Stimulated activated naive CD8-positive, alpha-beta T cell treated with anti-CD3 and anti-CD28 coated beads, Interleukin-15, amount 100 ng/mL, for 72 hours (primary cell): Measurements from ENCODE around the gene SCAMP3.
"Not testable (repeated sequence)": the region's sequence is repeated elsewhere in the genome, so short reads cannot be mapped to it uniquely, and the experiment has no call there.

Experiments used
- ATAC-seq: fragments of 150-1000 bp; cut with Tn5 transposase; 2 replicates; pipeline ENCODE4 v1.10.0; 2021; ENCODE audit warnings: mild to moderate bottlenecking, moderate library complexity
- DNase-seq, 2 donors: peaks; one replicate each; pipeline ENCODE4 v3.0.0; 2021 to 2022
- H3K27ac Mint-ChIP-seq, 2 donors: one replicate each; pipeline ENCODE4 v1.8.0; 2022; ENCODE audit warnings: mild to moderate bottlenecking in 2 of 2, mixed read lengths in 2 of 2, moderate library complexity in 2 of 2
- H3K27me3 Mint-ChIP-seq: one replicate; pipeline ENCODE4 v1.8.0; 2022; ENCODE audit warnings: mixed read lengths
- H3K4me1 Mint-ChIP-seq: one replicate; pipeline ENCODE4 v1.8.0; 2022; ENCODE audit warnings: mild to moderate bottlenecking, mixed read lengths
- H3K4me3 Mint-ChIP-seq, 2 donors: one replicate each; pipeline ENCODE4 v1.8.0; 2022; ENCODE audit warnings: mild to moderate bottlenecking in 2 of 2, mixed read lengths in 2 of 2, moderate library complexity in 1 of 2
- H3K9me3 Mint-ChIP-seq, 2 donors: one replicate each; pipeline ENCODE4 v1.8.0; 2022; ENCODE audit warnings: mixed read lengths in 2 of 2

The SCAMP3 gene

DNA sequence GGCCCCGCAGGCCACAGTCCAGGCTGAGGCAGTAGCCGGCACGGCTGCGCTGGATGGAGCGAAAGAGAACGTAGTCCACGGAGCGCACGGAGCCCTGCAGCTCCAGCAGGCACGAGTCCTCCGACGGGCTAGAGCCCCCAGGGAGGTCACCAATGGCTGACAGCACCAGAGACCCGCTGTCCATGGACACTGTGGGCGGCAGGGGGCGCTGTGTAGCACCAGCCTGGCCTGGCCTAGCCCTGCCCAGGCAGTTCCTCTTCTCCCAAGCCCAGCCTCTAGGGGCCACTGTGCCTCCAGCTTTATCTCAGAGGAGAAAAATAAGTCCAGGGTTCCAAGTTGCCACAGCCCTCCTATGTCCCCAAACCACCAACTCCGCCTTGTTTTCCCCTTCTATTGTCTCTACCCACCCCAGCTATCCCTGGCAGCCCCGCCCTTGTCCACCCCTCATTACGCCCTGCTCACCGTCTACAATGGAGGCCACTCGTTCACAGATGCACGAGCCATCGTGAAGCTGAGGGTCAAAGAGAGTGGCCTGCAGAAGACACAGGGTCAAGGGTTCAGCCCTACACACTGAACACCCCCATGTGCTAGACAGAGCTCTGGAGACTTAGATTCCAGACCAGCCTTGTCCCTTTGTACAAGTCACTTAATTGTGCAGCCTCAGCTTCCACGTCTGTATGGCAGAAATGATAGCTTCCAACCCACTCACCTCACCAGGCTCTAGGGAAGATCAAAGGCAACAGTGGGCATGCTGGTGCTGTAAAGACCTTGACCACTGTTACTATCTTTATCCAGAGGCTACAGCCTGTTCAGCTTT is 11.3 kb downstream of the SCAMP3 start:
- H3K9me3 Mint-ChIP-seq, result no peaks in the 10 kb centered on the region
- H3K27me3 Mint-ChIP-seq, result no peaks in the 10 kb centered on the region
- DNase-seq (peak; percentile 96 to 98), ATAC-seq (peak; percentile 96)
- peaks cover 47% of the 10 kb centered on the region for H3K4me1 Mint-ChIP-seq
- peak overlapping the region; percentile 70 to 79 for H3K4me3 Mint-ChIP-seq
- H3K27ac Mint-ChIP-seq, result peak overlapping the region; percentile 50 to 51

DNA sequence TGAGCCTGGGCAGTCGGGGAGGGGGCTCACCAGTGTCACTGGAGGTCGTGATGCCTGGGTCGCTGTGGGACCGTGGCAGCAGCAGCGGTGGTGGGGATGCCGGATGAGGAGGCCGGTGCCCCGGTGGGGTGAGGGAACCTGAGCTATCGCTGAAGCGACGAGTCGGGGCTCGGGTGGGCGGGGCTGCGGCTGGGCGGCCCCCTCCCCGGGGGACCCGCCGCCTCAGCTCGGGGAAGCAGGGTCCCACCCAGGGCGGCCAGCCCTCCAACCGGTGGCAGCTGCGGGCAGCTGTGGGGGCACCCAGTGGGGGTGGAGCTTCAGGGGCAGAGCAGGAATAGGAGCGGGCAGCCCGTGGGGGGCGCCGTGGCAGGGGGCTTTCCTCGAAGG is 11.9 kb downstream of the SCAMP3 start:
- Mint-ChIP-seq H3K4me3 (peak overlapping the region; percentile 70 to 86), H3K4me1 (peaks cover 47% of the 10 kb centered on the region)

DNA sequence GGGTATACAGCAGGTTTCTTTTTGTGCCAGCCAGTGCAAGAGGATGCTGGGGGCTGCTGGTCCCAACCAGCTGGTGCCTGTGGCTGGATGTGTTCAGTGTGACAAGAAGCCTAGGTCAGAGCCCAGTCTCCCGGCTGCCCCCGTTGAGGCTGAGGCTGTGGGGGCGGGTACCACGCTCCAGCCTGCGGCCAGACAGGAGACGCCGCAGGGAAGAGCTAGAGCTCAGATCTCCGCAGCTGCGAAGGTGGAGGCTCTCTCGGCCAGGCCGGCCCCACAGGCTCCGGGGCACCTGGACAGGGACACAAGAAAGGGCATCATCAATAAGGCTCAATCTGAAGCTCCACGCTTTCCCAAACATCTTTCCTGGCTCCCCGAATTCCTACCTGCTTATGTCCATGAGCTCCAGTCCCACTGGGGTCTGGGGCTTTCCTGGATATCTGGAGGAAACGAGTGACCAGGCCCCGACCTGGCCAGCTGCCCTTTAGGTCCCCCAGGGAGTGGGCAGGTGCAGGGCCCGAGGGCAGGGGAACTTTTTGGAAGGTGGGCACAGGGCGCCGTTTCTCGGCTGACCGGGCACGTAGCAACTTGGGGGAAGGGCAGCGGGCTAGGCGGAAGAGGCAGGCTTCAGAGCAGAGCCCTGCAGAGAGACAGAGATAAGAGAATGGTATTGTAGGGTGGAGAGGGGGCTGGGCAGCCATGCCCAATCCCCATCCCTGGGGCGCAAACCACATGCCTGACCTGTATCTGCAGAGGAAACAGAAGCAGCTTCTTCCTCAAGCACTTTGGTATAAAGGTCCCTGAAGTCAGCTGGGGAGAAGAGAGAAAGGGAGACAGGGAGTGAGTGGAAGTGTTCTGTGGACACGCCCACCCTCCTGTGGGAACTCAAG is 14.2 kb downstream of the SCAMP3 start:
- H3K9me3 Mint-ChIP-seq, result no peaks in the 10 kb centered on the region
- peaks cover 44% of the 10 kb centered on the region for H3K4me1 Mint-ChIP-seq
- no peak overlapping the region for H3K27ac Mint-ChIP-seq
- H3K4me3 Mint-ChIP-seq, result no peak overlapping the region
- DNase-seq (no peak), ATAC-seq (no peak)
- H3K27me3 Mint-ChIP-seq, result no peaks in the 10 kb centered on the region

More for the DNA sequence above, 11.9 kb downstream of the SCAMP3 start:
- ATAC-seq (peak; percentile 47), DNase-seq (no peak)
- Mint-ChIP-seq H3K27me3 (no peaks in the 10 kb centered on the region), H3K9me3 (no peaks in the 10 kb centered on the region), H3K27ac (peak overlapping the region; percentile 57 to 93)

DNA sequence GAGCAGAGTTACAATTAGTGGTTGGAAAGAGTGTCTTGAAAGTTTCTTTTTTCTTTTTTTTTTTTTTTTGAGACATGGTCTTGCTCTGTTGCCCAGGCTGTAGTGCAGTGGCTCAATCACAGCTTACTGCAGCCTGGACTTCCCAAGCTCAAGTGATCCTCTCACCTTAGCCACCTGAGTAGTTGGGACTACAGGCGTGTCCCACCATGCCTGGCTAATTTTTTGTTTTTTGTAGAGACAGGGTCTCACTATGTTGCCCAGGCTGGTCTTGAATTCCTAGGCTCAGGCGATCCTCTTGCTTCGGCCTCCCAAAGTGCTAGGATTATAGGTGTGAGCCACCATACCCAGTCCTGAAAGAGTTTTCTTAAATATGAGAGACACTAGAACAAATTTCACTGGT is 15.4 kb downstream of the SCAMP3 start:
- not testable (repeated sequence) for H3K9me3 Mint-ChIP-seq, H3K27me3 Mint-ChIP-seq, DNase-seq, H3K4me3 Mint-ChIP-seq, ATAC-seq, H3K27ac Mint-ChIP-seq
- peaks cover 55% of the 10 kb centered on the region for H3K4me1 Mint-ChIP-seq

DNA sequence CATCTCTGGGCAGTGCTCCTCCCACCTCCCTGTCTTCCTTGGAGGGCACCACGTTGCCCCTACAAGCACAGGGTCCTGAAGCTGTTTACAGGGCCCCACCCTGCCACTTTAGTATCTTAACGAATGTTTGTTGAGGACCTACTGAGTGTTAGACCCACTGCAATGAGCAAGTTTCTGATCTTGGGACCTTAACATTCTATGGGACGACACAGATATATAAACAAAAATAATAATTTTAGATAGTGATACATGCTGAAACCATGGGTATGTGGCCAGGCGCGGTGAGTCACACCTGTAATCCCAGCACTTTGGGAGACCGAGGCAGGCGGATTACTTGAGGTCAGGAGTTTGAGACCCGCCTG is 17.0 kb downstream of the SCAMP3 start:
- Mint-ChIP-seq H3K27me3 (no peaks in the 10 kb centered on the region), H3K27ac (peak overlapping the region; percentile 29 to 86), H3K4me1 (peaks cover 59% of the 10 kb centered on the region), H3K9me3 (no peaks in the 10 kb centered on the region), H3K4me3 (peak overlapping the region; percentile 70 to 77)
- DNase-seq (no peak), ATAC-seq (no peak)

DNA sequence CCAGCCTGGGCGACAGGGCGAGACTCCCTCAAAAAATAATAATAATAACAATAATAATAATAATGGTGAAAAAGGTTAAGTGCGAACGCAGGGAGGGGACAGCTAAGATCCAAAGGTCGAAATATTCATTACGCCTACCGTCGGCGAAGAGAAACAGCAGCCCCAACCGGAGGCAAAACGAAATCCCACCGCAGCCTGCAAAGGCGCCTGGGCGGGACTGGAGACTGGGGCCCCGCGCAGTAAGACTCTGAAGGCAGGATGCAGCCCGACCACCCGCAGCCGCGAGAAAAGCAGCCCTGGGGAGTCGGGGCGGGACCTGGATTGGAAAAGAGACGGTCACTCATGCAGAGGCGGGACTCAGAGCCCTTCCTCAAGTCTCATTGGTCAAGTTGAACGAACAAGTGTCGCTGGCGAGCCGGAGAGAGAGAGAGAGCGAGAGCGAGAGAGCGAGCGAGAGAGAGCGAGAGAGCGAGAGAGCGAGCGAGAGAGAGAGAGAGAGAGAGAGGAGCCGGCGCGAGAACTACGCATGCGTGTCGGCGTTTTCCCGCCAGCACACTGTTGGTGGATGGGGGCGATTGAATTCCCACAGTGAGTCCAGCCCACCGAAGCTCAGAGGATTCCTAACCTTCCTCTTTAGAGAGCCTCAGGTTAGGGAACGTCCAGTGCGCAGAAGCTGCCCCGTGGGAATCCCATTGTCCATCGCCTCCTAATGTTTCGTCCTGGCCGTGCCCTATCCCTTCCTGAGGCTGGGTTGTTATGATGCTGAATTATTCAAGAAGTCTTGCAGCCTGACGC is 17.6 kb downstream of the SCAMP3 start:
- no peaks in the 10 kb centered on the region for H3K27me3 Mint-ChIP-seq
- DNase-seq, result peak; percentile 96 to 100
- peak; percentile 97 for ATAC-seq
- peaks cover 55% of the 10 kb centered on the region for H3K4me1 Mint-ChIP-seq
- H3K9me3 Mint-ChIP-seq, result no peaks in the 10 kb centered on the region
- H3K4me3 Mint-ChIP-seq, result peak overlapping the region; percentile 70 to 77
- peak overlapping the region; percentile 74 to 86 for H3K27ac Mint-ChIP-seq

DNA sequence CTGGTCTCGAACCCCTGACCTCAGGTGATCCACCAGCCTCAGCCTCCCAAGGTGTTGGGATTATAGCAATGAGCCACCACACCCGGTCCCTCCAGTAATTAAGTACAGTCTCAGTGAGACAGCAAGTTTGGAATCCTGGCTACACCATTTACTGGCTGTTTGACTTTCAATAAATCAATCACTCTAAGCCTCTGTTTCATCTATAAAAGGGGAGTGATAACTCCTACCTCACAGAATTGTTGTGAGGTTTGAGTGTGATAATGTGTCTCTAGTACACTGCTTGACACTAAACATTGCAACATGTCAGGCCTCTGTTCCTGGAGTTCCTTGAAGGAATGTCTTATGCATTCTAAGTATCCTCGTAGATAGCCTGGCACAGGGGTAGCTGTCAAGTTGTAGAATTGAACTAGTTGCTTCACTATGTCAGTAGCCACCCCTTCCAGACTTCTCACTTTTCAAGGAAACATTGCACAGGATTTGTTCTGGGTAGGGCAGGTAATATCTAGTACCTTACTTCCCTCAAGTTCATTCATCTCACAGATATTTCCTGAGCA is 19.3 kb downstream of the SCAMP3 start:
- Mint-ChIP-seq H3K4me3 (peak overlapping the region; percentile 72 to 77), H3K9me3 (no peaks in the 10 kb centered on the region), H3K4me1 (peaks cover 55% of the 10 kb centered on the region), H3K27me3 (no peaks in the 10 kb centered on the region), H3K27ac (peak overlapping the region in 1 of 2 donors; percentile 72)
- no peak for ATAC-seq
- no peak for DNase-seq

DNA sequence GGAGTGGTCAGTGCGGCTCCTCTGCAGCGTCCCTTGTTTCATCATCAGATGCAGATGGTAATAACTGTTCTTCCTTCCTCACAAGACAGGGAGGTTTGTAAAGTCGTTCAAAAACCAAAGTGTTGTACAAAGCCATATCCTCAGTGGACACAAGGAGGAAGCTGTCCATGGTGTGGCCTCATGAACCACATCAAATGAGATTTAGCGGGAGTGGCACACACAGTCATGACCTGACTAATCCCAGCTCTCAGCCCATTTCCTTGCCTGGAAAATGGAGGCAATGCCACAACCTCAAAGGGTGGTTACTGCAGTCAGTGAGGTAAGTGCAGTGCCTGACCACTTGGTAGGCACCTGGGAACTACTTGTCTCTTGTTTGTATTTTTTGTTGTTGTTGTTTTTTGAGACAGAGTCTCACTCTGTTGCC is 20.3 kb downstream of the SCAMP3 start:
- no peak for DNase-seq
- Mint-ChIP-seq H3K27me3 (no peaks in the 10 kb centered on the region), H3K9me3 (no peaks in the 10 kb centered on the region), H3K27ac (peak overlapping the region; percentile 93 to 97), H3K4me3 (peak overlapping the region; percentile 81 to 88), H3K4me1 (peaks cover 55% of the 10 kb centered on the region)
- ATAC-seq, result no peak

DNA sequence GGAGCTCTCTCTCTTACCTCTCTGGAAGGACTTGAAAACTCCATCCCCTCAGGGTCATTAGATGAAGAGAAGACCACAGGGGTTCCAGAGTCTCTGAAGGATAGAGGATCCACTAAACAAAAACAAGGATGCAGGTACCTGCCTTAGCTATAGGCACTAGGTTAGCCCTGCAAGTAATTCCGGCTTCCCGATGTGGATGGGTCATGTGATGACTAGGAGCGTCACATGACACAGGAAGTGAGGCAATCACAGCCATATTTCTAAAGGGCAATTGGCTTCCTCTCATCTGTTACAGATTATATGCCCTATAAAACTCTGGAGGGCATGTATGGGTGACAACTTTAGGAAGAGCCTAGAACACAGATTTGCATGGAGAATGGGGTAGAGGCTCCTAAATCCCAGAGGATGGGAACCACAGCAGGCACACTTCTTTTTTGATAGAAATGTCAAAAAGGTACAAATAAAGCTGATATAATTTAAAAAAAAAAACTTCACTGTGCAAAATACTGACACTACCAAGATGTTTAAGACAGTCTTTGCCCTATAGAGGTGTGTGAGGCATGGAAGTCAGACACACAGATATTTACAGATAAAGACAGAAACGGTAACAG is 21.0 kb downstream of the SCAMP3 start:
- ATAC-seq (peak; percentile 48), DNase-seq (peak; percentile 47 to 68)
- H3K4me1 Mint-ChIP-seq, result peaks cover 54% of the 10 kb centered on the region

DNA sequence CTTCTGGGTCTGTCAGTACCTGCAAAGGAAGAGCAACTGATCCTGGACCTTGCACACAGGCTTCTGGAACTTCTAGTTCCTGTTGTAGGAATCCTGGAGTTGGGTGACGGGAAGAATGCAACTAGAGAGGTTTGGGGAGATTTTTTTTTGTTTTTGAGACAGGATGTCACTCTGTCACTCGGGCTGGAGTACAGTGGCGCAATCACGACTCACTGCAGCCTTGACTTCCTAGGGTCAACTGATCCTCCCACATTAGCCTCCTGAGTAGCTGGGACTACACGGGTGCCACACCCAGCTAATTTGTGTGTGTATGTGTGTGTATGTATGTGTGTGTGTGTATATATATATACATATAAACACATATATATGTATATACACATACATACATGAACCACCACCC is 25.7 kb downstream of the SCAMP3 start:
- H3K9me3 Mint-ChIP-seq, result no peaks in the 10 kb centered on the region
- no peak for DNase-seq
- ATAC-seq, result no peak
- no peak overlapping the region for H3K27ac Mint-ChIP-seq
- H3K27me3 Mint-ChIP-seq, result no peaks in the 10 kb centered on the region
- peaks cover 13% of the 10 kb centered on the region for H3K4me1 Mint-ChIP-seq
- no peak overlapping the region for H3K4me3 Mint-ChIP-seq

More for the DNA sequence above, 21.0 kb downstream of the SCAMP3 start:
- Mint-ChIP-seq H3K27ac (peak overlapping the region; percentile 93 to 97), H3K9me3 (no peaks in the 10 kb centered on the region), H3K27me3 (no peaks in the 10 kb centered on the region), H3K4me3 (peak overlapping the region; percentile 81 to 88)

DNA sequence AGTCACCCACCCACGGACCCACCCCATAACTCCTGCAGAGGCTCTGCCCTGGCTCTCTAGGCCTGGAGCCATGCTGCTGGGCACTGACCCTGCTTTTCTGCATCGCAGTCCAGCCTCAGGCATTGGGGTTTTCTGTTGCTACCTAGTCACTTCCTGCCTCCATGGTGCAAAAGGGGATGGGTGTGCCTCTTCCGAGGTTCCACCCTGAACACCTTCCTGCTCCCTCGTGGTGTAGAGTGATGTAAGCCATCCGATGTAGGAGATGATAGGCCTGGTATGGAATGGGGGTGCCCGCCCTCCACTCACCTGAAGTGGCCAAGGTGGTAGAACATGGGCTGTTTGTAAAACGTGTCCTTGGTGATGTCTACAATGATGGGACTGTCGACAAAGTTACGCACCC is 26.8 kb downstream of the SCAMP3 start:
- ATAC-seq, H3K4me3 Mint-ChIP-seq, H3K4me1 Mint-ChIP-seq, H3K9me3 Mint-ChIP-seq, DNase-seq, H3K27me3 Mint-ChIP-seq: not testable (repeated sequence)
- peak overlapping the region in 1 of 2 donors; percentile 1 for H3K27ac Mint-ChIP-seq

DNA sequence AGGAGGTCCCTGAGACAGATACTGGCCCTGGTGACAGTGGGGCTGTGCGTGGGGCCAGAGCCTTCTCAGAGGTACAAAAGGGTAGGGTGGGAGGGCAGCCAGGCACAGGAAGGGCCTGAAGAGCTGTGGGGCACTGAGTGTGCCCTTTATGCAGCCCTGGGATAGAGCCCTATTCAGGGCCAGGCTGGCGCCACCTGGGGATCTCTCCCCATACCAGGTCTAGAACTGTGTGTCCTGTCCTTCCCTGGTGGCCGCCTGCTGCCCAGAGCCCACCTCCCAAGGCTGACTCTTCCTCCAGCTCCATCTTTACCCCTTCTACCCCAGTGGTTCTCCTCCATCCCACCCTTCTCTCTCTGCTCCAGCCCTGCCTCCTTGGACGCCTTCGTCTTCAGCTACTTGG is 28.7 kb downstream of the SCAMP3 start:
- peaks cover 11% of the 10 kb centered on the region for H3K4me1 Mint-ChIP-seq
- not testable (repeated sequence) for H3K27me3 Mint-ChIP-seq, DNase-seq, H3K9me3 Mint-ChIP-seq, H3K27ac Mint-ChIP-seq, H3K4me3 Mint-ChIP-seq
- ATAC-seq, result peak; percentile 35

DNA sequence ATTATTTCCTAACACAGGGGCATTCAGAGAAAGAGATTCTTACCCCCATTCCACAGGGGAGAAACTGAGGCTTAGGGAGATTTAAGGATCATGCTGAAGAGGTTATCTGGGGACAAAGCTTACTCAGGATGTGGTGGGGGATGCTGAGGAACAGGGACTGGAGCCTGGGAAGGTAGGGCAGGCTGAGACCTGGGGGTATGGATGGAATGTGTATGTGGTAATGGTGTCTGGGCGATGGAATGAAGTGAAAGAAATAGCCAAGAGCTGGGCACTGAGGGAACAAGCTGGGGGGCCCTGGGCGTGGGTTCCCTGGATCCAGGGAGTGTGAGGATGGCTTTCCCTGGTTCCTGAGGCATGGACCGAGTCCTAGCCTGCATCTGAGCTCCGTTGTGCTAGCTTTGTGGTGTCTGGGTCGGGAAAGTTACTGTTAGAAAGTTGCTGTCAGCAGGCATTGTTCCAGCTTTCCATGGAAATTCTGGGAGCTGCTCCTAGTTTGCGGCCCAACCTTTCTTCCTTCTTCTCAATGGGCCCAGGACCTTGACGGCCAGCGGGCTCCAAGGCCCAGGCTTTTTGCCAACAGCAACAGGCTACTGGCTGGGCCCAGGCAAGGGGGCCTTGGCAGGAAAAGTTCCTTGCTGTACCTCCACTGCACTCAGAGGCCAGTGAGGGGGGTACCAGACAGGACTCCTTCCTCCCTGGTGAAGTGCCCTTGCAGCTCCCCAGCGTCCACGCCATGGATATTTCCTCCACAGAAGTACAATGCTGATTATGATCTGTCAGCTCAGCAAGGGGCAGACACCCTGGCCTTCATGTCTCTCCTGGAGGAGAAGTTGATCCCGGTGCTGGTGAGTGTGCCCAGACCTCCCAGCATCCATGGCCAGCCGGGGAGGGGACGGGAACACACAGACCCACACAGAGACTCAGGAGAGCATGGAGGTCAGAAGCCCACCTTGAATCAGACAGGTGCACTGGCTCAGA is 29.9 kb downstream of the SCAMP3 start:
- H3K4me3 Mint-ChIP-seq, H3K27me3 Mint-ChIP-seq, H3K9me3 Mint-ChIP-seq, ATAC-seq, DNase-seq: not testable (repeated sequence)
- peaks cover 21% of the 10 kb centered on the region for H3K4me1 Mint-ChIP-seq
- peak overlapping the region in 1 of 2 donors; percentile 29 for H3K27ac Mint-ChIP-seq

DNA sequence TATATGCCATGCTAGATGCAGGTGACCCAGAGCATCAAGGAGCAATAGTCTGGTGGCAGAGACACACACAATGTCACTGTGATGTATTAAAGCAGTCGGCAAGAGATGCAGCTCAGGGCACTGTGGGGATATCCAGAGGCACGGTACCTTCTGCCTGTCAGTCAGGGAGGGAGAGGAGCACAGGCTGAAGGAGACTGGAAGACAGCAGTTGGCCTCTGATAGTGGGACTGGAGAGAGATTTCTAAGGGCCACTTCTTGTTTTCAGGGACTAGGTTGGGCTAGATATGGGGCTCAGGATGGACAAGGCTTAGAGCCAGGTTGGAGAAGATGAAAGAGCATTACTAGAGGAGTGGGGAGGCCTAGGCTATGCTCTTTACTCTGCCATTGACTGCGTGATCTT is 30.9 kb downstream of the SCAMP3 start:
- not testable (repeated sequence) for H3K27ac Mint-ChIP-seq, ATAC-seq, H3K9me3 Mint-ChIP-seq, H3K4me3 Mint-ChIP-seq, DNase-seq, H3K27me3 Mint-ChIP-seq
- H3K4me1 Mint-ChIP-seq, result peaks cover 26% of the 10 kb centered on the region
